ENCODE measurements around the gene ODAPH.

- TF ChIP-seq EZH2 (optimal IDR thresholded peaks at IDR 0.05; ENCODE audit: low read depth, low read length) (no peak), CTCF (IDR thresholded peaks at IDR 0.05; ENCODE audit: low read length) (no peak), EZH2phosphoT487 (IDR thresholded peaks at IDR 0.05; ENCODE audit: low read length) (no peak)
Observed at GRCh38 chr4:75544870-75545269, 11.0 kb upstream of the ODAPH start.
